ENCODE data around the gene B4GAT1. TPM values are rescaled to one million over a fixed set of nuclear protein-coding genes. Genes with fewer than 3 reads are reported as not detected.

The B4GAT1 gene
- total and polyA plus RNA-seq, 8 donors = 3.5 to 22.3 (median 17.4) TPM

DNA sequence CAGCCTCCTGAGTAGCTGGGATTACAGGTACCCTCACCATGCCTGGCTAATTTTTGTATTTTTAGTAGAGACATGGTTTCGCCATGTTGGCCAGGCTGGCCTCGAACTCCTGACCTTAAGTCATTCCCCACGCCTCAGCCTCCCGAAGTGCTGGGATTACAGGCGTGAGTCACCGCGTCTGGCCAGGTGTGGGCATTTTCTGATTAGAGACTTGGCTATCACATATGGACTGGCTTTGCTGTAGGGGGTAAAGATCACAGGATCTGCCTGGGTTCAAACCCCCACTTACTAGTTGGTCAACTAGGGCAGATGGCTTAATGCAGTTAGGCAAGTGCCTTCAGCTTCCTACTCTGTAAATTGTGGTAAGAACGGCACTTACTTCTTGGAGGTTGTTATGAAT lies 37.1 kb downstream of the B4GAT1 start:
- no peak for DNase-seq
- intact Hi-C loops (cut with DNase I; ENCODE audit: low total_unique reads) = loop anchor here (10.0 kb wide), 1 partner anchor 74 kb away; no protein-coding TSS in a partner anchor
- 51 to 77% (median 63%) methylated on average over 8 of the region's 8 CpGs for WGBS, 5 donors

GRCh38 chr11:66309475-66309874 lies 38.0 kb downstream of the B4GAT1 start:
- H3K4me3 ChIP-seq = no peak overlapping the region
- TF ChIP-seq, protein P1, sequence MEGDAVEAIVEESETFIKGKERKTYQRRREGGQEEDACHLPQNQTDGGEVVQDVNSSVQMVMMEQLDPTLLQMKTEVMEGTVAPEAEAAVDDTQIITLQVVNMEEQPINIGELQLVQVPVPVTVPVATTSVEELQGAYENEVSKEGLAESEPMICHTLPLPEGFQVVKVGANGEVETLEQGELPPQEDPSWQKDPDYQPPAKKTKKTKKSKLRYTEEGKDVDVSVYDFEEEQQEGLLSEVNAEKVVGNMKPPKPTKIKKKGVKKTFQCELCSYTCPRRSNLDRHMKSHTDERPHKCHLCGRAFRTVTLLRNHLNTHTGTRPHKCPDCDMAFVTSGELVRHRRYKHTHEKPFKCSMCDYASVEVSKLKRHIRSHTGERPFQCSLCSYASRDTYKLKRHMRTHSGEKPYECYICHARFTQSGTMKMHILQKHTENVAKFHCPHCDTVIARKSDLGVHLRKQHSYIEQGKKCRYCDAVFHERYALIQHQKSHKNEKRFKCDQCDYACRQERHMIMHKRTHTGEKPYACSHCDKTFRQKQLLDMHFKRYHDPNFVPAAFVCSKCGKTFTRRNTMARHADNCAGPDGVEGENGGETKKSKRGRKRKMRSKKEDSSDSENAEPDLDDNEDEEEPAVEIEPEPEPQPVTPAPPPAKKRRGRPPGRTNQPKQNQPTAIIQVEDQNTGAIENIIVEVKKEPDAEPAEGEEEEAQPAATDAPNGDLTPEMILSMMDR (IDR thresholded peaks at IDR 0.05) = no peak
- TF ChIP-seq POLR2AphosphoS5 (IDR thresholded peaks at IDR 0.05) (no peak), EP300 (IDR thresholded peaks at IDR 0.05) (no peak), POLR2A (IDR thresholded peaks at IDR 0.05) (no peak)
- H3K4me1 ChIP-seq = peaks cover 12 to 24% (median 20%) of the 10 kb centered on the region in 4 donors
- H3K27ac ChIP-seq = no peak overlapping the region
- no peak for DNase-seq
- intact Hi-C loops (cut with DNase I; ENCODE audit: low total_unique reads) = no loop called here
- H3K9me3 ChIP-seq = no peaks in the 10 kb centered on the region
- no peaks in the 10 kb centered on the region for H3K27me3 ChIP-seq
- no peaks in the 10 kb centered on the region for H3K36me3 ChIP-seq
- 59 to 83% (median 75%) methylated on average over 3 of the region's 3 CpGs for WGBS, 5 donors

More for the DNA sequence above, 37.1 kb downstream of the B4GAT1 start:
- Histone ChIP-seq H3K27ac (no peak overlapping the region), H3K4me1 (peaks cover 16 to 32% (median 28%) of the 10 kb centered on the region in 4 donors), H3K4me3 (no peak overlapping the region), H3K9me3 (no peaks in the 10 kb centered on the region), H3K36me3 (no peaks in the 10 kb centered on the region), H3K27me3 (no peaks in the 10 kb centered on the region)
- no peak for TF ChIP-seq POLR2AphosphoS5 (IDR thresholded peaks at IDR 0.05)
- no peak for TF ChIP-seq POLR2A (IDR thresholded peaks at IDR 0.05)
- no peak for TF ChIP-seq EP300 (IDR thresholded peaks at IDR 0.05)
- TF ChIP-seq, protein P1 (IDR thresholded peaks at IDR 0.05) = no peak

DNA sequence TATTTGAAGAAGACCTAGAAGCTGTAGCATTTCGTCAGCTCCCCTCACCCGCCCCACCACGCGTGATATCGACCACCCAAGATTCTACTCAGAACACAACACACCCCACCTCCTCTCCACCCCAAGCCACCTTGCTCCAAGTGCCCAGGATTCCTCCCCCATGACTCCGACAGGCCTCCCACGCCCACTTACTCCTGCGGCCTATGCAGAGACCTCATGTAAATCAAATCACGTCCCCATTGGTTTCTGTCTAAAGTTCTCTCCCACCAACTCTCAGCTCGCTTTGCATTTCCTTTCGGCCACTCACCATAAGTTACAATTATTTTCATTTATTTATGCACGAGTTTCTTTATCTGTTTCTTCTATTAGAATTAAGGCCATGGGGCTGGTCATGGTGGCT lies 44.8 kb downstream of the B4GAT1 start:
- Histone ChIP-seq H3K27ac (no peak overlapping the region), H3K36me3 (no peaks in the 10 kb centered on the region), H3K4me1 (no peaks in the 10 kb centered on the region), H3K27me3 (no peaks in the 10 kb centered on the region), H3K4me3 (no peak overlapping the region), H3K9me3 (no peaks in the 10 kb centered on the region)
- DNase-seq = no peak
- 87 to 92% (median 88%) methylated on average over 12 of the region's 12 CpGs for WGBS, 5 donors
- intact Hi-C loops (cut with DNase I; ENCODE audit: low total_unique reads) = no loop called here
- TF ChIP-seq EP300 (IDR thresholded peaks at IDR 0.05) (no peak), POLR2AphosphoS5 (IDR thresholded peaks at IDR 0.05) (no peak), POLR2A (IDR thresholded peaks at IDR 0.05) (no peak)
- TF ChIP-seq, protein P1 (IDR thresholded peaks at IDR 0.05) = no peak

GRCh38 chr11:66299186-66299585 lies 48.2 kb downstream of the B4GAT1 start:
- Histone ChIP-seq H3K4me3 (no peak overlapping the region), H3K27ac (no peak overlapping the region), H3K36me3 (no peaks in the 10 kb centered on the region), H3K9me3 (no peaks in the 10 kb centered on the region), H3K27me3 (peaks cover 0 to 22% (median 0%) of the 10 kb centered on the region in 3 donors), H3K4me1 (no peaks in the 10 kb centered on the region)
- intact Hi-C loops (cut with DNase I; ENCODE audit: low total_unique reads) = no loop called here
- no peak for DNase-seq
- TF ChIP-seq EP300 (IDR thresholded peaks at IDR 0.05) (no peak), POLR2A (IDR thresholded peaks at IDR 0.05) (no peak), POLR2AphosphoS5 (IDR thresholded peaks at IDR 0.05) (no peak)
- TF ChIP-seq, protein P1 (IDR thresholded peaks at IDR 0.05) = no peak
- WGBS, 5 donors = 34 to 66% (median 50%) methylated on average over 2 to 3 of the region's 3 CpGs

Data from stomach (tissue), 9 donors.